Fibroblast of skin of scalp (primary cell): ENCODE data around the gene PPP4R4.
A peak's percentile ranks its signal among the peaks of the same experiment; 100 is the strongest.
"Not testable (repeated sequence)": the region's sequence is repeated elsewhere in the genome, so short reads cannot be mapped to it uniquely, and the experiment has no call there.

ENCODE experiments used
- DNase-seq: peaks from one replicate; pipeline ENCODE4 v3.0.0-alpha.2; 2013

The PPP4R4 gene

DNA sequence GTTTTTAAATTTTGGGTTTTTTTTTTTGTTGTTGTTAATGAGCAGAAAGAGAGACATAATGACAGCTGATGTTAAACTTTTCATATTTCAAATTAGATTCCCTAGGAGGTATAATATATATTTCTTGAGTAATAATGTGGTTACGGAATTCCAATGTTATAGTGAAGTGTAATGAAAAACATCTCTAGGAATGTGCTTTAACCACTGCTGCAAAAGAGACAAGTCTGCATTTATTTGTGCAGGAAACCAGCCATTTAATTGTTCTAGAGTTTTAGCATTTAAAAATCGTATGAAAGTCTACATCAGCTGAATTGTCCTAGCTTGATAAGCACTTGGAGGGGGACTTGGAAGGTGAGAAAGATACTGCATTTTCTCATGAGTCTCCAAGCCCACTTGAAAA is 104.6 kb downstream of the PPP4R4 start:
- DNase-seq, result peak; percentile 77

GRCh38 chr14:94282991-94283723 is 109.0 kb downstream of the PPP4R4 start:
- DNase-seq, result peak; percentile 43

- no peak for DNase-seq
Measured at GRCh38 chr14:94284221-94284620, 110.1 kb downstream of the PPP4R4 start.

GRCh38 chr14:94285158-94285557 is 111.0 kb downstream of the PPP4R4 start:
- no peak for DNase-seq

DNA sequence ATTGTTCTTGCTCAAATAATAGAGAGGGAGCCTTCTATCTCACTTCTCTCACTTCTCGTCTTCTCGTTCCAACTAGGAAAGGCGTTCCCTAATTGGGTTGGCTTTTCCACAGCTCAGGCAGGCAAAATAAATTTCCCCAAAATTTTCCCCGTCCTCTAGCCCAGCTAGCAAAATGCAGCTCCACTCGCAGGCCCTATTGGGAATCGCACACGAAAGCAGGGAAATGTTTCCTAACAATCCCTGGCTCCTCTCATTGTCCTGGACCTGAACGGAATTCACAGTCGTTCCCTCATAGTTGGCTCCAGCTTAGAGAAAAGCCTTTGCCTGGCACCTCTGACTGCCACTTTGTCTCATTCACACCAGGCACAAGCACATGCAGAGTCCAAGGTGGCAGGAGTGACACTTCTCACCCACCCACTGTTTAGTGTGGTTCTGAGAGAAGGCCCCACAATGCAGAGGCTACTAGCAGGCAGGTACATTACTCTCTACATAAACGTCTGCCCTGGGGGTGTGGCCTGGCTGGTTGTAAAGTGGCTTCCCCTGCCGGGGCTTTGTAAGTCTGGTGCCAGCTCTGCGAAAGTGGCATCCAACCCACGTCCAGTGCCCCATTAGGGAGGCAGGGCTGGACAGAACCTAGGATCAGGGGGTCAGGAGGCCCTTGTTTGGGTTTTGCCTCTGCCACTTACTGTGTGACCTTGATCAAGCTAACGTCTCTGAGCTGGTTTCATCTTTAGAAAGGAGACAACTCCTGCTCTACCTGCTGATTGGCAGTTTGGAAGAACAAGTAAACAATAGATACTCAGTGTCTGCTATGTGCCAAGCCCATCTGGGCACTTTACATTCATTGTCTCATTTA is 114.7 kb downstream of the PPP4R4 start:
- no peak for DNase-seq

DNA sequence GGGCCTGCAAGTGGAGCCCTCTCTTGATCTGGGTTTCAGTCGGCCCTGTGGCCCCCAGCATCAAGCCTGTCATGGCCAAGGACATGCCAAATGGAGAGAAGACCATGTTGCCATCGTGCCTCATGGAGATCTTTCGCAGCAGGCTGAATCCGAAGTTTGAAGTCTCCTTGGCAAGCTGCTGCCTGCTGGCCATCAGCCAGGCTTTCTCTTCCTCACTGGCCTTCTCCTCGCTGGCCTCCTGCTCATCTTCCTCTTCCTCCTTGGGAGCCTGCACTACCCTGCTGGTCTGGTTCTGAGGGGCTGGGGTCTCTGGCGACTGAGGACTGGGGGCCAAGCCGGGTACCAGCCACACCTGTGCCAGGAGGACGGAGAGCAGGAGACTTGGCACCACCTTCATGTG is 116.1 kb downstream of the PPP4R4 start:
- no peak for DNase-seq

DNA sequence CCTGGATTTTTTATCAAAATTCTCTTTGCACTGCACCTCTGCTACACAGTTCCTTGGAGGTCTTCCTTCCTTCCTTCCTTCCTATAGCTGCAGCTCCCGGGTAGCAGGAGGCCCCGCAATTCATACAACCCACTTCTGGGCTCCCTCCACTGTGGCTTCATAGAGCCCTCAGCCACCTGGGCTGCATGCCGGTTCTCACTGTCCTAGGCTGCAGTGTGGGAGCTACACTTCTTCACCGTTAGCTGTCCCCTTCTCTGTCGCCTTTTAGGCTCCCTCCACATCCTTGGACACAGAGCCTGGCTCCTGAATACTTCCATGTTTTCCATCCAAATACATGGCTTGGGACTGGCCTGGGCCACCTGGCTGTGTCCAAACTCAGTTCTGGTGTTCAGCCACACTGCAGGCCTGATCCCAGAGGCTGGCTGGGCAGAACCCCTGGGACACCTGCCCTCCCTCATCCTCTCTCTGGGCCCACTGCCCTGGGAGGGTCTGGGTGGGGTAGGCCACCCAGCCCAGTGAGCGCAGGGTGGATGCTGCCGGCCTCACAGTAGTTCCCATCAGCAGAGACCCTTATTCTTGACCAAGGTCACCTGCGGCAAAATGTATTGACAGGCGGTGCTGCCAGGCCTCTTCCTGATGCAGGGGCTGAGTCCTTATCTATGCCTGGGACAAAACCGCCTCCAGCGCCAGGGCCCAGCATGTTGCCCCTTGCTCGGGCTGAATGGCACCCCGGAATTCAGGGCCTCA is 117.2 kb downstream of the PPP4R4 start:
- no peak for DNase-seq

- DNase-seq, result no peak
Measured at GRCh38 chr14:94291906-94292525, 117.9 kb downstream of the PPP4R4 start.

GRCh38 chr14:94292526-94292871 is 118.4 kb downstream of the PPP4R4 start:
- DNase-seq, result no peak

DNA sequence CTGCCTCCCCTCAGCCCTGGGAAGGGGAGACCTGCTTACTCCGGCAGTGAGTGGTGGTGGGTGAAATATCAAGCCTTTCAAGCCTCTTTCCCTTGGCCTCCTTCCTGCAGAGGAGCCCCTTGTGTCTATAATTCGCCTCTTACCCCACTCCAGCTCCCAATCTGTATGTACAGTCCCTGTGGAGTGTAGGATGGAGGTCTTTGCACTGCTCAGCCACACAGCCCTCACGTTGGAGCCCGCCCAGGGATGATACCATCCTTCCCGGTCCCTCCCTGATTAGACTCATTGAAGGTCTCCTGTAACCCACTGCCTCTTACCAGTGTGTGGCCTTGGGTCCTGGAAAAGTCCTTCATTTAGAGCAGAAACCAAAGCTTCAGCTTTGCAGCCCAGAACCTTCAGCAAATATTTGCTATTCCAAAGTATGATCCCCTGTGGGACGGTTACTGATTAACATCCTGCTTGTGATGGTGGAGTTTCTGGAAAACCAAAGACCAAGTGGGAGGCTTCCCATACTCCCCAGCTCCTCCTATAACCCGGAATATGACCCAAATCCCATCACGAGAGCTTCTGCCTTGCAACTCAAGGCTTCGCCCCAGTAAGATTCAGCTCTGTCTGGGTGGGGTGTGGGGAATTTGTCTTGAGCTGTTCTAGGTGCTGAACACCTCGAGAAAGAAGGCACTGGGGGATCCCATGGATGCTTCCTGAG is 118.9 kb downstream of the PPP4R4 start, which contains the start of gene SERPINA10:
TSS of gene SERPINA10 (minus strand) at position 397 of the 706 bp plus-strand sequence. CDS start 2,675 bp downstream, outside the sequence.
- no peak for DNase-seq

GRCh38 chr14:94293578-94293924 is 119.4 kb downstream of the PPP4R4 start:
- DNase-seq, result no peak

GRCh38 chr14:94295360-94296180 is 121.4 kb downstream of the PPP4R4 start:
- DNase-seq, result no peak

- DNase-seq, result not testable (repeated sequence)
Measured at GRCh38 chr14:94296181-94296545, 122.0 kb downstream of the PPP4R4 start.

DNA sequence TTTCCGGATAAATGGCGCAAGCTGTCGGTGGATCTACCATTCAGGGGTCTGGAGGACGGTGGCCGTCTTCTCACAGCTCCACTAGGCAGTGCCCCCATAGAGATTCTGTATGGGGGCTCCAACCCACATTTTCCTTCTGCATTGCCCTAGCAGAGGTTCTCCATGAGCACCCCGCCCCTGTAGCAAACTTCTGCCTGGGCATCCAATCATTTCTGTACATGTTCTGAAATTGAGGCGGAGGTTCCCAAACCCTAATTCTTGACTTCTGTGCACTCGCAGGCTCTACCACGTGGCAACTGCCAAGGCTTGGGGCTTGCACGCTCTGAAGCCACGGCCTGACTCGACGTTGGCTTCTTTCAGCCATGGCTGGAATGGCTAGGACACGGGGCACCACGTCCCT is 124.0 kb downstream of the PPP4R4 start:
- DNase-seq, result no peak

DNA sequence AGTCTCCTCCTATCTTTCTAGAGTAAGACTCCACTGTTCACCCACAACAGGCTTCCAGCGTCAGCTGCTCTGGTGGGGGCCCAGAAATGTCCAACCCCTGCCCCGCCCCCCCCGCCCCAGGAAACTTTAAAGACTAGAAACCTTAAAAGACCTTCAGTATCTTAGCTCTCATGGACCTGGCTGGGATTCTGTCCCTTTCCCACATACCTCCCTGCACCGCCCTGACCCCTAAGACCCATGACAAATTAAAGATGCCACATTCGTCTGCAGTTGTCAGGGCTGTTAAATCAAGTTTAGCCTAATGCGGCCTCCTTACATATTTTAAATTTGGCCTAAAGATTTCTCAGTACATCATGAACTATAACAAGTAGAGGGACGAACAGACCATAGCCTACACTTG is 129.0 kb downstream of the PPP4R4 start:
- DNase-seq, result no peak

DNA sequence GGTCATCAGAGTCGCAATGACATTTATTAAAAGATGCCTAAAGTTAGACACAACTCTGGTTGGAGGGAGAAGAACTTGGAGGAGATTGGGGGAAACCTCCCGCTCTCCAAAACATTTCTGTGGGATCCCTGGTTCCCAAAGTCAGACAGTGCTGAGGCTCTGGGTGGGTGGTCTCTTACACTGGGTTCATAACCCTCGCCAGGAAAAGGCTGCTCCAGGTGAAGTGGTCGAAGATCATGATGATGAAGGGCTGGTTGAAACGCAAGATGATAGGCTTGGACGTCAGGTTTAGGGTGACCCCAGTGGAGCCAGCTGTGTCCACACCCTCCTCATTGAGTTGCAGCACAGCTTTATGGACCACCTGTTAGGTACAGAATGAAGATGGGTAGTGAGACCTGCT is 130.1 kb downstream of the PPP4R4 start:
- DNase-seq, result no peak

DNA sequence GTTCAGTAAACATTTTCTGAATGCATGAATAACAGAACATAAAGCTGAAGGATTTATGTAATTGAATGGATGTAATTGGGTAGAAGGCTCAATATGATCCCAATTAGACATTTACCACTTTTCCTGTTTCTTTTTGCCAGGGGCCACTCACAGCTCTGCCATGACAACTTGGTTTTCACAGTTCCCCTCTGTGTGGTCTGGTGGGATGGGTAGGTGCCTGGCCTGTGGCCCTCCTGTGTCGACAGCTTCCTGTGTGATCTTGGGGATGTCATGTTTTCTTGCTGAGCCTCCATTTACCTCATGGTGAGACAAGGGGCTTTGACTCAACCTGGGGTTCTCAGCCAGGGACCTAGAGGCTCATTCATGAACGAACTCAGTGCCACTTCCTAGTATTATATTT is 131.5 kb downstream of the PPP4R4 start:
- no peak for DNase-seq

DNA sequence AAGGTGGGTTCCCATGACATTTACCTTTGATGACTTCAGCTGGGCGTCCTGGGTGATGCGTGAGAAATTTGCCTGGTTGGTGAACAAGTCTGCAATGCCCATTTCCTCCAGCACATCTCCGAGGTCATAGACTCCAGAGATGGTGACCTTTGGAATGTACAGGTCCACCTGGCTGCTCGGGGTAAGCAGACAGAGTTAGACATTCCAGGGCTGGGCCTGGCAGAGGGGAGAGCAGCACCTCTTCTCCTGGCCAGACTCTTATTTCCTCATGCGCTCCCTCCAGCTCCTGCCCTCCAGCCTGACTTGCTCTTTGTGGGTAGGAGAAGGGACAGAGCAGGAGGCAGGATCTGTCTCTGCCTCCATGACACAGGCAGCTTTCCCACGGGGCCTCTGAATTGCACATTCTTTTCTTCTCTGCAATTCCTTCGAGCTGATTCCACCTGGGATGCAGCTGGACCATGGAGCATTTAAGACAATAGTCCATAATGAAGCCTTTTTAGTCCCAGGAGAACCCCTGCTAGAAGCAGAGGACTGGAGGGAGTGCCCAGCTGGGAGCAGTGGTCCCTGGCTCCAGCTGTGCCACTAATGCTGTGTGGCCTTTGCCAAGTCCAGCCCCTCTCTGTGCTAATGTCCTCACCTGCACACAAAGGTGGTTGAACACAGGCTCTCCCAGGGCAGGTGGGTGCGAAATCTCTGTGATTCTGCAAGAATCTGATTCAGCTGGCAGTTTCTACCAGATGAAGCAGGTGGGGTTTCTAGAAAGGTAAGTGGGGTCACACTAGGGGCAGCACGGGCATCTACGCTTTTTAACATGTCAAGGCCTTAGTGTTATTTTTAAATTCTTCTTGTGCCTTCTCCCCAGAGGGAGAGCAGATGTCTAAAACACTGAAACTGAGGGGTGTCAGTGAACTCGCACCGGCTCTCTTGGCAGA is 132.2 kb downstream of the PPP4R4 start:
- DNase-seq, result no peak

- DNase-seq, result no peak
Measured at GRCh38 chr14:94307410-94307992, 133.4 kb downstream of the PPP4R4 start.

DNA sequence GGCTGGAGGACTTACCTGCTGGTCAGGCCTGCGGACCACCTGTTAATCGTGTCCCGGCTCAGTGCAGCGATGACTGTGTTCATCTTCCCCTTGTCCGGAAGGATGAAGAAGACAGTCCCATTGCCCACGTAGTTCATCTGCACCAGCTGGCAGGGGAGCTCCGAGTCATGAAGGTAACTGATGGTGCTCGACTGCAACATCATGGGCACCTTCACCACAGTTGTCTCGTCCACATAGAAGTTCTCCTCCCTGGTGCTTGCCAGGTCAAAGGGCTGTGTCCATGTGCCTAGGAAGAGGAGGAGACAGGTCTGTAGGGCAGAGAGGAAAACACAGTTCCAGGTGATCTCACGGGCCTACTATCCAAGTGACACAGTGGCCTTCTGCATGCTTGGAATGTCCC is 135.6 kb downstream of the PPP4R4 start:
- DNase-seq, result no peak
